LHCN-M2 (cell line): ENCODE measurements around the gene CCDC85A. TPM values are rescaled to one million over a fixed set of nuclear protein-coding genes. Genes with fewer than 3 reads are reported as not detected.

Experiments
- DNase-seq: peaks from one replicate; pipeline ENCODE4 v3.0.0-alpha.2; 2012; ENCODE audit warnings: low read depth
- total RNA-seq: library from RNA; depleted of rRNA; stranded (reverse); fragments of >200 nt; gene quantifications from 2 replicates; pipeline ENCODE4 v1.2.3, GENCODE V29; 2014

CCDC85A gene
- total RNA-seq, 1 experiment from 2014 or later, result 0.57 TPM

DNA sequence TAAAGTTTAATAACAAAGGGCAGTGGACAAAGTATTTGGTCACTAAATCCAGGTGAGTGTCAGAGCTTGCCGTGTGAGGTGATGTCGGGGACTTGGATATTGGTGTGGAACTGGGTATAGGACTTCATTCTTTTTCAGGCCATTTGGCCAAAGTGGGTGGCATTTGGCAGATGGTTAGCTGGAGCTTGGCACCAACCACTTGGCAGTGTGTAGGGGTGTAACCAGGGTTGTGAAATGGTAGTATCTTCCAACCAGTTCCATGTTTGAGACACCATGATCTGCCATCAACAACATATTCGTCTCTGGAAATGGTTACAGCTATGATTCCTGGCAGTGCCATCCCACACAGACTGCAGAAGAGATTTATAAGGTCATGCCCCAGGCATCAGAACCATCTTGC lies 113.9 kb downstream of the CCDC85A start:
- DNase-seq, result no peak

DNA sequence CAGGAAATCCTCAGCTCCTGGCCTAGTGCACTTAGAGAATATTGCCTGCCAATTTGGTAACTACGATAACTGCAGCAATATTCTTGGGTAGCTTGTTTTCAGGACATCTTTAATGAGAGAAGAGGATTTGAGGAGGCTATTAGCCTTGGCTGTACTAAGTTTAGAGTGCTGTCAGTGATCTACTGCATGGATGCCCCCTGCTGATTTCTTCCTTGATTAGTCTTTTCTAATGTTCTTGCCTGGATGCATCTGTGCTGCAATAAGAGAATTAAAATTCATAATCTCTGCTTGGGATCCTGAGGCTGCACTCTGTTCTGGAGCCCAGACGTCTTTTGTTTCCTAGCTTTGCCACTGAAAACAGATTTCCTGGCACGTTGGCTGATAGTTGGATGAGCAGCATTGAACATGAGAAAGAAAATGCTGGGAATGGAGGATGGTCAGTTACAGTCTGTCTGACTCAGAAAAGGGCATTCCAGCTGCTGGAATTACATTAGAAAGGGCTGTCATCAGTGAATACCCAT lies 115.4 kb downstream of the CCDC85A start:
- DNase-seq, result peak; percentile 59

DNA sequence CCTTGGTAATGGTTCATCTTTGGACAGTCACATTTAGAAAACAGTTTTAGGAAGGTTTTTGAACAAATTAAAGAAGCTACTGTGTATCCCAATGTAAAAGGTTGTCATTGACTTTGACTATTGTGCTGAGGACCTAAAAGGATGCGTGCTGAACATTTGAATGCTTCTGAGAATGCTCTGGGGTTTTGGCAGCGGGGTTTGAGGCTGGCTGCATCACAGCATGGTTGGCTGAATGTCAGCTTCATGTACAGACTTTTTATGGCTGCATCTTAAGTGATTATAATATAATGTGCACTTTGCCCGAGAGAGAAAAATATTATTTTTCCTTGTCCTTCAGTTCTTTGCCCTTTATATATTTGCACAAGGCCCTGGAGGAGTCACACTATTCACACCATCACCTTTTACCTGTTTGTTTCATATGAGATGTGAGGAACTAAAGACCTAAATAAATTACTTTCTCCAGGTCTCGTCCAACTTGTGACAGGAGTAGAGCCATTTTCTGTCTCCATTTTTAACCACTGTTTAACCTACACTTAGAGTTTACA lies 125.9 kb downstream of the CCDC85A start:
- no peak for DNase-seq

DNA sequence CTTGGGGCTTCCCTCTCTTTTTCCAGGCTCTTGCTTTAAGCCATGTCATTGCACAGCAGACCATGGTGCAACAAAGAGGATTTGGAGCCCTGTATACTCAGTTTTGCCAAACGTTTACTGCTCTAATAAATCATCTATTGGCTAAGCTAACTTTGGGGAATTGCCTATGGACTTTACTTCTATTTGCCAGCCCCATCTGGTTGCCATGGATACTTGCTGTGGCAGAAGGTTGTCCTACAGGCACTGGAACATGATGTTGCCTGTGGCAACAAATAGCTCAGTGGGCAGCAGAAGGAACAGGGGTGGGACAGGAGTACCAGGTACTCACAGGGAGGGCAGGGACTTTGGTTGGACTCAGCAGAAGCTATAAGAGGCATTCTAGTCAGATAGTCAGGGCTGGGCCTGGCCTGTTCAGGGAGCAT lies 129.7 kb downstream of the CCDC85A start:
- DNase-seq, result no peak

DNA sequence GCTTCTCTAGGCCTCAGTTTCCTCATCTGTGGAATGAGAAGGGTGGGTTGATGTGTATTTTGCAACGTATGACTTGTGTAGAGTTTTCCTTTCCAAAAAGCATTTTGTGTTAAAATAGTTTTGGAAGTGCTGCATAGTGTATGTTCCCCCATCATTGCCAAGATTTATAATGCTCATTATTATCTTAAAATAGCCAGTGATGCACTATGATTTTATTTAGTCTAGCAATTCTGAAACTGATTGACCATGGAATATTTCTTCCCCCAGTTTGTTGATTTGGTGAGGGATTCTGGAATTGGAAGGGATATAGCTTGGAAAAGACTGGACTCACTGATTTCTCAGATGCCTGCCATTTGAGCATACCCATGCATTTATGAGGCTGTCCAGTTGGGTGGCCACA lies 130.6 kb downstream of the CCDC85A start:
- DNase-seq, result no peak

DNA sequence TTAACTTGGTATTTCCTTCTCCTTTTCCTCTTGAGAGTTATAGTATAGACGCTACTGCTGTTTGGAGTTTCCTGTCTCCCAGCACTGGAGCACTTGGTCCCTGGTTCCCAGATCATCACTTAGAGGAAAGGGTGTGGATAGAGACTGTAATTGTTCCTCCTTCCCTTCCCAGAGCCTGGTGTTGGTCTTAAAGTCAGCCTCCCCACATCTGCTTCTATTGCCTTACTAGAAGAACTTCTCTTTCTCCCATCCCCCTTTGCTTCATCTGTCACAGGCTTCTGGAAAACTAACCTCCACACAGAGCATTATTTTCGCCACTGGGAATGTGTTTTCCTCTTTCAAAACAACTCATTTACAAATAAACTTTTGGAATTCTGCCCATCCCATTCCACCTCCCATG lies 131.0 kb downstream of the CCDC85A start:
- DNase-seq, result peak; percentile 1

DNA sequence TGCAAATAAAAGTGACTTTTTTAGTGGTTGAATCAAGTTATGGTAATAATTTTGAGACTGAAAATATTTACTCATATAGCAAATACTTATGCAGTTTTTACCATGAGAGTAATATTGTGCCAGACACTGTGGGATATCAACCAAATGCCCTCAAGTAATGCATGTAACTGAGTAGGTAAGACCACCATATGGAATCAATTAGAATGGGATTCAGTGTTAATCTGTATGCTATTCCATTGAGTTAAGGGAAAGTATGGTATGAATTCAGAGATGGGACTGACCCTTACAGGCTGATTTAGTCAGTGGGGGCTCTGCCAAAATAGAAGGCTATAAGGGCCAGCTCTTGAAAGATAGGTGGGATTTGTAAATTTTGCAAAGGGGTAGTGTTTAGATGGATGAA lies 131.6 kb downstream of the CCDC85A start:
- DNase-seq, result no peak

DNA sequence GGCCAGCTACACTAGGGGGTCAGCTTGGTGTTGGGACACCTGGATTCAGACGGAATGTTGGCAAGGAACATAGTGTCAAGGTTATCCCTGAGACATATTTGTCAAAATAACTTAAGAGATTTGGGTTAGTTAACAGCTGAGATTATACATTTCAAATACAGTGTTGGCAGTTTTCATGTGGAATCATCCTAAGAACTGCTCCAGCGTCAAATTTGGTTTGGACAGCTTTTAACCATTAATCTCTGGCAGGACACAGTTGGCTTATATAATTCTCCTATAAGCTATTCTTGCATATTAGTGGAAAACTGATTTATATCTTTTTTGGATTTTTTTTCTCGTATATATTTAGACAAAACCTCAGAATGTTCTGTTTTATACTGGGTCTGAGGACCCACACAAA lies 132.2 kb downstream of the CCDC85A start:
- DNase-seq, result no peak

DNA sequence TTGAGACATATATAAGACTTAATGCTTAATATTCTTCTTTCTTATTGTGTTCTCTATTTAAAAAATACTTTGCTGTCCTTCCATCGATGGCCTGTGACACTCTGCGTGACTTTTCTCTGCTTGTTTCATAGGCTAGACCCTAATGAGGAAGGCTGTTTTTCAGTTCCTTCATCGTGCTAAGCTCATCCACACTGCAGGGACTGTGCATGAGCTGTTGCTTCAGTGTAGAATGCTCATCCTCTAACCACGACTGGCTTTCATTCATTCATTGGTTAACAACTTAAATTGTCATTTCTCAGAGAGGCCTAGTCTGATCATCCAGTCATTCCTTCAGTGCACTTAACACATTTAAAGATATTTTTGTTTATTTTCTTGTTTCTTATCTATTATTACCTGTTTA lies 134.4 kb downstream of the CCDC85A start:
- no peak for DNase-seq

DNA sequence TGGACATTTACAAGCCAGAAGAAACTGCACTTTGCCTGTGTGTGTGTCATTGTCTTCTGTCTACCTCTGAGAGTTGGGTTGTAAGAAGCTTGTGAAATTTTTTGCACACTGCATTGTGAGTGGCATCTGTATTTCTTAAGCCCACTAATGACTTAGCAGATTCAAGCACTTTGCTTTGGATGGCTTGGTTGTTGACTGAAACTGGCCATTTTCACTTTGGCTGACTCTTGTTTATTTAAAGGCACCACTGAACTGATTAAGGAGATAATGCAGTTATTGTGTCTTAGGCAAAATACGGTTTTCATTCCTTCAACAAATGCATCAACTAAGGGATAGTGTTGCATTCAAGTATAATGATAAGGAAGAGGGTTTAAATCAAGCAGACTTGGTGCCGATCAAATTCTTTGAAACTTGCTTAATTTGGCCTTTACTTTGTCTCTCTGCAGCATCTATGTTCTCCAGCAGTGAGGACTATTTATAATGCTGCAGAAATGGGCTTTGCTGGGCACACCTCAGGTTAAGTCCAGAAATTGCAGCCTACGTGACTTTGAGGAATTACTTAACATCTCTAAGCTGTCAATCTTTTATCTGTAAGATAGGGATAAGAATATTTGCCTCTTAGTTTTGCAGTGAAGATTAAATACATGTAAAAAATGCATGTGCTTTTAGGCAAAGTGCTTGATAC lies 142.0 kb downstream of the CCDC85A start:
- DNase-seq, result no peak

DNA sequence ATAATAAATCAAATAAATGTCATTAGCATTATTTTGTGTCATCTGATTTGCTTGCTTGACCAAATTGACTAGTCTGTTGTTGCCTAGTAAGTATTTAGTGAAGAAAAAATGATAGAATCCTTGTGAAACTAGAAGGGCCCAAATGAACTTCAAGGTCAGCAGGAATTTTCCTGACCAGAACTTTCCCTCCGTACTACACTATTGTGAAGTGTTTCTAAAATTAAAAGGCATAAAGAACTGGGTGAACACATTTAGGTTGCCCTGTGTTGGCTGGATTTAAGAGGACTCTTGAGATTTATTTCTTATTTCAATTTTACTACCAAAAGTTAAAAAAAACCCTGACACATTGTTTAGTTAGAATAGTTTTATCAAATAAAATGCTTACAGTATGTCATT lies 142.6 kb downstream of the CCDC85A start:
- DNase-seq, result no peak

DNA sequence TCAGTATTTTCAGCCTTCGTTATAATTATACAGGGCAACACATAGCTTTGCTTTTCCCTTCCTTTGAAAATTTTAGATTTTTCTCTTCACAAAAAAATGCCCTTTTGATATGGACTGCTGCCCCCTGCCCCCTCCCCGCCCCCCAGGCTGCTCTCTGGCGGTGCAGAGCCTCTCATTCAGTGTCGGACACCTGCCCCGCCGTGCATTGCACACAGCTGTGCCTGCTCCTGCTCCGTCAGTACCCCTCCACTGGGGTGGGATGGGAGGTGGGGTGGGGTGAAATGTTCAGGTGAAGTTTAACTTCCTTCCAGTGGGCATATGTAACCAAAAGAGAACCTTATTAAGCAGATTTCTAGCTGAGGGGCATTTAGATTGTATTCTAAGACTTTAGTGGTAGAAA lies 148.0 kb downstream of the CCDC85A start:
- DNase-seq, result no peak

DNA sequence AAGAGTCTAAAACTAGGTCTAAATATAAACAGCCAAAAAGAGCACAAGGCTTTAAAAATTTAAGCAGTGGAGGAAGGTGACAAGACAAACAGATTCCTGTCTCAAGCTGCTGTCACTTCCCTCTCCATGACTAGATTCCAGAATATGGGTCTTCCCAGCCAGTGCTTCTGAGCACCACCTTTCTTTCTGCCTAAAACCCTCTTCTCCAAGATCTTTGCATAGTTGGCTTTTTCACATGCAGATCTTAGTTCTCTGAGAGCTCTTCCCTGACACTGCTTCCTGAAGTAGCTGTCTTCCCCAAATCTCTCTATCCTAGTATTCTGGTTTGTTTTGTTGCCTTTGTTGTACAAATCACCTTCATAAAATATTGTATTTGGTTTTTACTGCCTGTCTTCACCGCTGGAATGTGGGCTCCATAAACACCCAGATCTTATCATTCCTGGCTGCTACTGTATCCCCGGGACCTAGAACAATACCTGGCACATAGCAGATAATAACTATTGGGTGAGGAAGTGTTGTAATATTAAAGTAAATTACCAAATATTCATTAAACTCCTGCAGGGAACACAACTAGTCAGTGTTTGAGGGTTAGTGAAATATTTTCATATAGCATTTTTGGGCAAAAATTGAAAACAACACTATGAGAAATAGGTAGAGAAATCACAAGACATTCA lies 150.2 kb downstream of the CCDC85A start:
- DNase-seq, result no peak

DNA sequence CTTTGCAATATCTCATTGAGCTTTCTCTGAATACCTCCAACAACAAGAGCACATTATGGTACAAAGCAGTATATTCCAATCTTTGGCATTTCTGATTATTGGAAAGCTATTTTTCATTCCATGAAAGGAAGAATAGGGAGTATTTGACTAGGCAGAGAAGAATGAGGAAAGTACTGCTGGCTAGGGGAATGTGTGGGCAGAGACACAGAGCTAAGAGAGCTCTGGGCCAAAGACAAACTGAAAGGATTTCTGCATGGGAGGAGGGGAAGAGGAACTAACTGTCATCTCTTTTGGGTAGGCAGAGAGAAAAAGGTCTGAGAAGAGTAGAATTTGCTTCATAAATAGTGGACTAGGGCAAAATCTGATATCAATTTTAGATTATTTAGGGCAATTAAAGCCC lies 150.8 kb downstream of the CCDC85A start:
- no peak for DNase-seq

DNA sequence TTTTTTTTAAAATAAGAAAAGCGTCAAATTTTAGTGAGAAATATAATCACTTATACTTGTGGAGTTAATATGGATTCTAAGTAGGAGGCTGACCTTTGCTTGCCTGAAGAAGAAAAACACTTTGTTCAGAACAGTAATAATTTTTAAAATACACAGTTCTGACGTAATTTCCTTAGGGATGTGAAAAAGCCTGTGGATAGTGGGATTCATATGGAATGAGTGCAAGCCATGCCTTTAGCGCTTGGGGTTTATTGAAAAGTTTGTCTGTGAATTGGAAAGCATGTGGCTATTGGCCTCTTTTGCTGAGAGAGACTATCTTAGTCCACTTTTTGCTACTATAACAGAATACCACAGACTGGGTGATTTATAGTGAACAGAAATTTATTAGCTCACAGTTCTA lies 151.3 kb downstream of the CCDC85A start:
- DNase-seq, result no peak

DNA sequence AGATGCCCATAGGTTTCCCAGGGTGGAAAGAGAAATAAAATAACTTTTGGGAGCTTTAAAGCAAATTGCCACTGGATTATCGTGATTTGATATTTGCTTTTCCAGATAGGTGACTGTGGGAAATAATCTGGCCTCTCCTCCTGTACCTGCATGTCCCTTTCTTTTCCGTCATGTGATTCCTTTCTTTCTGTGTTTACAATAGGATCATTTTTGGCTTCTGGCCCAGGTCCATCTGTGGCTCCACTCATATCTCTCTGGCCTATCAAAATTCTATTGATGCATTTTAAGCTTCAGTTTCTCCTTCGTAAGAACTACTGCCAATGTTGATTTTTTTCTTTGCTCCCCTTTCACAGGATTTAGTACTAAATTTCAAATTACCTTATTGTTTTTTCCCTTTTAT lies 153.6 kb downstream of the CCDC85A start:
- DNase-seq, result no peak

DNA sequence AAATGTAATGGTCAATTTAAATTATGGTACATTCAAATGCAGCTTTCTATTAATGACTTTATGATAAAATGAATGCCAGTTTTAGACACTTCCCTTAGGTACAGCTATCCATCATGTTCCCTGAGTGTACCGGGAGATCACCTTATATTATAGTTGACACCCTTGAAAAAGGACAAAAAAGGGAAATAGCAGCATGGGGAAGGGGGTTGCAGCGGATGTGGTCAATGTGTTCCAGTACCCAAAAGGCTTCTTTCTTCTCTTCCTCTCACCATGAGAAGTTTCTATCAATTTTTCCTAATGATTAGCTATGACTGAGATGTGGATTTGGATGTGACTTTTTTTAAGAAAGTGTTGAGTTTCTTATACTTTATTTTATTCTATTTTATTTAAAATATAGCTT lies 154.4 kb downstream of the CCDC85A start:
- no peak for DNase-seq

DNA sequence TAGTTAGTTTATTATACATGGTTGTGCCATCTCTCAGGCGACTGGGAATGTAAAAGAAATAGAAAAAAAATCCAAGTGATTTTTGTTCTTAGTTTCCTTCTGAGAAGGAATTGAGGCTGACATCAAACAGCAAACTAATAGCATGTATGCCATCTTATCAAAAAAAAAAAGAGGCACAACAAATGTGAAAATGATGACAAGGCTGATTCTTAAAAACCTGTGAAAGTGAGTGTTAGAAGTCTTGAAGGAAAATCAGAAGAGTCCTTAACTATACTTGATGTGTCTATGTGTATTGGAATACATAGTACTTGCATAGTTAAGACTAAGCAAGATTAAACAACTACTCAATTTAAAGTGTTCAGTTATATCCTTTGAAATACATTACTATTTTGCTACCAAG lies 161.0 kb downstream of the CCDC85A start:
- DNase-seq, result no peak

DNA sequence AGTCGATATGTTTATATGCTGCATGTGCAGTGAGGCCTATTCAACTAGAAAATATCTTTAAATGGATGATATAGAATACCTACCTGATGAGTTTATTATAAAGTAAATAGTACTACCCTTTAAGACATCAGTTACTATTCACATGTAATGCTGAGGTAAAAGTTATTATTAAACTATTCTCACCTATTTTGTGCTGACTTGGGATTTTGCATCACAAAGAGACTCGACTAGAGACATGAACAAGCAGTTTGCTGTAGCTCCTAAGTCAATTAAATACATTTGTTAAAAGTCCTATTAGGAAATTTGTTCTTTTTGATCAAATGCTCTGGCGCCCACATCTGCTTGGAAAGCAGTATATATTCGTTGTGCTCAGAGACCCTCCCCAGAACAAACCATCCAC lies 164.1 kb downstream of the CCDC85A start:
- DNase-seq, result no peak

DNA sequence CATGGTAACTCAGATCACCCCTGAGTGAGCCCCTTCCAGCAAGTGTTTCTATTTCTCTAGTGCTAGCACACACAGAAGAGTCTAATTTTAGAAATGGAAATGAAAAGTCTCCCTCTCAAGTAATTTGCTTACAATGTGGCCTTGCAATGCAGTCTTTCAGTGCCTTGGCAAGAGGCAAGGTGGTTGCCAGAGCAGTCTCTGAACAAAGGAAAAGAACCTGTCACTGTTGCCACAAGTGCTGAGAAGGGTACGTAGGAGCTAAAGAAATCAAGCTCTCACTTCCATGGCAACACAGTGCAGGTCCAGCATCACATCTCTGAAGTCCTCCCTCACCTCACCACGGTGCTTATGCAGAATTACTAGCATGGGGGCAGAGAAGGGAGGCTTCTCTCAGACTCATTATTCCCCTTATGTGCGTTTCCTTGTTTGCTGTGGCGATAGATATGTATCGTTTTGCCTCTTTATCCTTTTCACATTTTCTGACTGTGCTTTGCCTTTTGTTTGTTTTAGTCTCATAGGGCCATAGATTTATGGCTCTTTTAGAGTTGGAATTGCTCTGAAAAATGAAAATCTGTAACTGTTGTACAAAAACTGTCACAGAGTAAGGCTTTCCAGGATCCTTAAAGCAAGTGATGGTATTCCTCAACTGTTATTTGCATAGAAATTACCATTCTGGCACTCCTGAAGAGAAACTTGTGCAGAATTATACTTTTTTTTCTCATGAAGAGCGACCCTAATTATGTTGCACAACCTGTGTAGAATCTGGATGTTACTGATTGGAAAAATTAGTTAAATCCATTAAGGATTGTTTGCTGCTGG lies 164.8 kb downstream of the CCDC85A start:
- no peak for DNase-seq

DNA sequence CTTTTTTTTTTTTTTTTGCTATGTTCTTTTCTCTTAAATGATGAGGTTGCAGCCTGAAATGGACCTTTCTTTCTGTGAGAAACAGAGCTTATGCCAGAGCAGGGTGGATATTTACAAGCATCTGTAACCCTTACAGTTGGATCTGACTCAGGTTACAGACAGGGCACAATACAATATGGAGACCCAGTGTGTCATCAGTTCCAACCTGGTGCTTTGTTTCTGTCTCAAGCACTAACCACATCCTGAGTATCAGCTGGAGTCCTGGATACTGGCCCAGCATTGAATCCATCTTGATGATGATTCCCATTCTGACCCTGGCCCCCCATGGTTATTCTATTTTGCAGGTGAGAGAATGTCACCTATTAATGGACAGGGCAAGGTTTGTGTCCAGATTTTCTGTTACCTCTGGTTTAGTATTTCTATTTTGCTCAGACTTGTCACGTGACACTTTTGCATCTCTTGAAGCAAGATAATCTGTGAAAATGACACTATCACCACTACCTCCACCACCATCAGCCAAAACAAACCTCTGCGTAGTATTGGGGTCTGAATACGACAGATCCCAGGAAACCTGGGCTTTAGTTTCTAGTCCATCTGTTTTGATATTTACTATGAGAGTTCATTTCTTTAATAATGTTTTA lies 174.0 kb downstream of the CCDC85A start:
- DNase-seq, result peak; percentile 45

DNA sequence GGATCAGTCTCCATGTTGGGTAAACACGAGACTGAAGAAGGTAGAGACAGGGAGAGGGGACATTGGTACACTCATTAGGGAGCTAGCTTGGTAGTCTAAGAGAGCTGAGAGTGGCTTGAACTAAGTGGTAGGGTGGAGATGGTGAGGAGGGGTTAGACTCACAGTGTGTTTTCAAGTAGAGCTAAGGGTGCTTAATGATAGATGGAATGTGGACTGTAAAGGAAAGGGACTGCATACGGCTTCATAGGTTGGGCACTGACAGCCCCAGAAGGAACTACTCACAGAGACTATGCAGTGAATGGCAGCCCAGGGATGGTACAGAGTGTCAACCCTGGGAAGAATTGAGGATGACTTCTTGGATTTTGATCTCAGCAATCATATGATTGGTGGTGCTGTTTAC lies 178.1 kb downstream of the CCDC85A start:
- DNase-seq, result no peak
